Measurements from ENCODE around the gene PCNX1. TPM values are rescaled to one million over a fixed set of nuclear protein-coding genes. Genes with fewer than 3 reads are reported as not detected.
A peak's percentile ranks its signal among the peaks of the same experiment; 100 is the strongest.
"Not testable (repeated sequence)": the region's sequence is repeated elsewhere in the genome, so short reads cannot be mapped to it uniquely, and the experiment has no call there.

Gene PCNX1
- total and polyA plus RNA-seq, 4 donors: 5.7 to 41.2 (median 18.2) TPM

DNA sequence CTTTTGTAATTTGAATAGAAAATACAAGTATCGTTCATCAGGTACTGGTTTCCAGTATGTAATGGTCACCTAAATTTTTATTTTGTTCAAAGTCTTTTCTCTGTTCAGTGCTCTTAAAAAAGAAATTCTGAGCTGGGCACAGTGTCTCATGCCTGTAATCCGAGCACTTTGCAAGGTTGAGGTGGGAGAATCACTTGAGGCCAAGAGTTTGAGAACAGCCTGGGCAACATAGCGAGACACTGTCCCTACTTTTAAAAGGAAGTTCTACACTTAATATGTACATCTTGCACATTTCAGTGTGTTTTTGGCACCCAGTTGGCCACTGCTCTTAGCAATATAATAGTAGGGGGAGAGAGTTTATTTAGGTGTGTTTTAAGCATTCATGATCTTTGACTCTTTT, 27.9 kb downstream of the PCNX1 start:
- no peaks in the 10 kb centered on the region for H3K27me3 ChIP-seq (ENCODE audit: control insufficient read depth in 4 of 4, insufficient read depth in 4 of 4, low read length in 3 of 4)
- H3K9ac ChIP-seq (ENCODE audit: low read depth in 1 of 2, low read length in 2 of 2): no peak overlapping the region
- H3K4me3 ChIP-seq (ENCODE audit: low read depth in 1 of 3, low read length in 3 of 3): no peak overlapping the region
- no peaks in the 10 kb centered on the region for H3K9me3 ChIP-seq (ENCODE audit: control insufficient read depth in 4 of 4, low read length in 3 of 4)
- no peaks in the 10 kb centered on the region for H3K36me3 ChIP-seq (ENCODE audit: control insufficient read depth in 4 of 4, insufficient read depth in 3 of 4, low read depth in 1 of 4, low read length in 3 of 4)
- H3K4me1 ChIP-seq (ENCODE audit: control insufficient read depth in 4 of 4, insufficient read depth in 4 of 4, low read length in 3 of 4): peaks cover 4 to 24% (median 13%) of the 10 kb centered on the region in 4 donors
- 48% methylated on average over 3 of the region's 3 CpGs for WGBS
- DNase-seq (ENCODE audit: low spot score): no peak
- TF ChIP-seq CTCF (IDR thresholded peaks at IDR 0.05; ENCODE audit: low read depth, low read length, missing input control): no peak
- no peak for TF ChIP-seq NR2F2 (IDR thresholded peaks at IDR 0.05)
- no peak for TF ChIP-seq TAF1 (conservative IDR thresholded peaks at IDR 0.05)
- TF ChIP-seq SP1 (IDR thresholded peaks at IDR 0.05): no peak
- no peak for TF ChIP-seq JUND (IDR thresholded peaks at IDR 0.05)
- TF ChIP-seq, protein P1, sequence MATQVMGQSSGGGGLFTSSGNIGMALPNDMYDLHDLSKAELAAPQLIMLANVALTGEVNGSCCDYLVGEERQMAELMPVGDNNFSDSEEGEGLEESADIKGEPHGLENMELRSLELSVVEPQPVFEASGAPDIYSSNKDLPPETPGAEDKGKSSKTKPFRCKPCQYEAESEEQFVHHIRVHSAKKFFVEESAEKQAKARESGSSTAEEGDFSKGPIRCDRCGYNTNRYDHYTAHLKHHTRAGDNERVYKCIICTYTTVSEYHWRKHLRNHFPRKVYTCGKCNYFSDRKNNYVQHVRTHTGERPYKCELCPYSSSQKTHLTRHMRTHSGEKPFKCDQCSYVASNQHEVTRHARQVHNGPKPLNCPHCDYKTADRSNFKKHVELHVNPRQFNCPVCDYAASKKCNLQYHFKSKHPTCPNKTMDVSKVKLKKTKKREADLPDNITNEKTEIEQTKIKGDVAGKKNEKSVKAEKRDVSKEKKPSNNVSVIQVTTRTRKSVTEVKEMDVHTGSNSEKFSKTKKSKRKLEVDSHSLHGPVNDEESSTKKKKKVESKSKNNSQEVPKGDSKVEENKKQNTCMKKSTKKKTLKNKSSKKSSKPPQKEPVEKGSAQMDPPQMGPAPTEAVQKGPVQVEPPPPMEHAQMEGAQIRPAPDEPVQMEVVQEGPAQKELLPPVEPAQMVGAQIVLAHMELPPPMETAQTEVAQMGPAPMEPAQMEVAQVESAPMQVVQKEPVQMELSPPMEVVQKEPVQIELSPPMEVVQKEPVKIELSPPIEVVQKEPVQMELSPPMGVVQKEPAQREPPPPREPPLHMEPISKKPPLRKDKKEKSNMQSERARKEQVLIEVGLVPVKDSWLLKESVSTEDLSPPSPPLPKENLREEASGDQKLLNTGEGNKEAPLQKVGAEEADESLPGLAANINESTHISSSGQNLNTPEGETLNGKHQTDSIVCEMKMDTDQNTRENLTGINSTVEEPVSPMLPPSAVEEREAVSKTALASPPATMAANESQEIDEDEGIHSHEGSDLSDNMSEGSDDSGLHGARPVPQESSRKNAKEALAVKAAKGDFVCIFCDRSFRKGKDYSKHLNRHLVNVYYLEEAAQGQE (IDR thresholded peaks at IDR 0.05): no peak
- TF ChIP-seq MAX (IDR thresholded peaks at IDR 0.05): no peak
- TF ChIP-seq EGR1 (IDR thresholded peaks at IDR 0.05; ENCODE audit: low read depth in 2 of 2): no peak
- no peak for TF ChIP-seq YY1 (IDR thresholded peaks at IDR 0.05)
- TF ChIP-seq ATF3 (IDR thresholded peaks at IDR 0.05): no peak
- no peak for TF ChIP-seq GABPA (IDR thresholded peaks at IDR 0.05 in 1 of 2, conservative IDR thresholded peaks at IDR 0.05 in 1 of 2)
- TF ChIP-seq HNF4A (conservative IDR thresholded peaks at IDR 0.05): no peak
- no peak for TF ChIP-seq RAD21 (IDR thresholded peaks at IDR 0.05)
- TF ChIP-seq, protein P2, sequence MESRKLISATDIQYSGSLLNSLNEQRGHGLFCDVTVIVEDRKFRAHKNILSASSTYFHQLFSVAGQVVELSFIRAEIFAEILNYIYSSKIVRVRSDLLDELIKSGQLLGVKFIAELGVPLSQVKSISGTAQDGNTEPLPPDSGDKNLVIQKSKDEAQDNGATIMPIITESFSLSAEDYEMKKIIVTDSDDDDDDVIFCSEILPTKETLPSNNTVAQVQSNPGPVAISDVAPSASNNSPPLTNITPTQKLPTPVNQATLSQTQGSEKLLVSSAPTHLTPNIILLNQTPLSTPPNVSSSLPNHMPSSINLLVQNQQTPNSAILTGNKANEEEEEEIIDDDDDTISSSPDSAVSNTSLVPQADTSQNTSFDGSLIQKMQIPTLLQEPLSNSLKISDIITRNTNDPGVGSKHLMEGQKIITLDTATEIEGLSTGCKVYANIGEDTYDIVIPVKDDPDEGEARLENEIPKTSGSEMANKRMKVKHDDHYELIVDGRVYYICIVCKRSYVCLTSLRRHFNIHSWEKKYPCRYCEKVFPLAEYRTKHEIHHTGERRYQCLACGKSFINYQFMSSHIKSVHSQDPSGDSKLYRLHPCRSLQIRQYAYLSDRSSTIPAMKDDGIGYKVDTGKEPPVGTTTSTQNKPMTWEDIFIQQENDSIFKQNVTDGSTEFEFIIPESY (IDR thresholded peaks at IDR 0.05): no peak
- no peak for TF ChIP-seq FOXA2 (IDR thresholded peaks at IDR 0.05)
- TF ChIP-seq HNF4G (IDR thresholded peaks at IDR 0.05): no peak
- TF ChIP-seq FOXA1 (IDR thresholded peaks at IDR 0.05): no peak
- TF ChIP-seq RXRA (IDR thresholded peaks at IDR 0.05): no peak
- H3K27ac ChIP-seq (ENCODE audit: low read depth in 1 of 2, low read length in 2 of 2): peak overlapping the region; percentile 48 to 54

GRCh38 chr14:70939693-70940092, 32.4 kb downstream of the PCNX1 start:
- not testable (repeated sequence) for H3K27me3 ChIP-seq (ENCODE audit: control insufficient read depth in 4 of 4, insufficient read depth in 4 of 4, low read length in 3 of 4); H3K9me3 ChIP-seq (ENCODE audit: control insufficient read depth in 4 of 4, low read length in 3 of 4); DNase-seq (ENCODE audit: low spot score); H3K27ac ChIP-seq (ENCODE audit: low read depth in 1 of 2, low read length in 2 of 2); H3K4me1 ChIP-seq (ENCODE audit: control insufficient read depth in 4 of 4, insufficient read depth in 4 of 4, low read length in 3 of 4); H3K4me3 ChIP-seq (ENCODE audit: low read depth in 1 of 3, low read length in 3 of 3); H3K36me3 ChIP-seq (ENCODE audit: control insufficient read depth in 4 of 4, insufficient read depth in 3 of 4, low read depth in 1 of 4, low read length in 3 of 4); H3K9ac ChIP-seq (ENCODE audit: low read depth in 1 of 2, low read length in 2 of 2)
- WGBS: 85% methylated on average over 3 of the region's 4 CpGs

DNA sequence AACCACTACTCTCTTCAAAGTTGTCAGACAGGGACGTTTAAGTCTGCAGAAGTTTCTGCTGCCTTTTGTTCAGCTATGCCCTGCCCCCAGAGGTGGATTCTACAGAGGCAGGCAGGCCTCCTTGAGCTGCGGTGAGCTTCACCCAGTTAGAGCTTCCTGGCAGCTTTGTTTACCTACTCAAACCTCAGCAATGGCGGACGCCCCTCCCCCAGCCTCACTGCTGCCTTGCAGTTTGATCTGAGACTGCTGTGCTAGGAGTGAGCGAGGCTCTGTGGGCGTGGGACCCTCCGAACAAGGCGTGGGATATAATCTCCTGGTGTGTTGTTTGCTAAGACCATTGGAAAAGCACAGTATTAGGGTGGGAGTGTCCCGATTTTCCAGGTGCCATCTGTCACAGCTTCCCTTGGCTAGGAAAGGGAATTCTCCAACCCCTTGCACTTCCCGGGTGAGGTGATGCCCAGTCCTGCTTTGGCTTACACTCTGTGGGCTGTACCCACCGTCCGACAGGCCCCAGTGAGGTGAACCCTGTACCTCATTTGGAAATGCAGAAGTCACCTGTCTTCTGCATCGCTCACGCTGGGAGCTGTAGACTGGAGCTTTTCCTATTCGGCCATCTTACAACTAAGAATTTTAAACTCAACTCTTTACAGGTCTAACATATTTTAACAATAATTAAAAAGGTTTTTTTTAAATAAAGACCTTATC, 34.5 kb downstream of the PCNX1 start:
- WGBS: 86% methylated on average over 15 of the region's 15 CpGs
- H3K4me3 ChIP-seq (ENCODE audit: low read depth in 1 of 3, low read length in 3 of 3); H3K27ac ChIP-seq (ENCODE audit: low read depth in 1 of 2, low read length in 2 of 2); H3K4me1 ChIP-seq (ENCODE audit: control insufficient read depth in 4 of 4, insufficient read depth in 4 of 4, low read length in 3 of 4); H3K9ac ChIP-seq (ENCODE audit: low read depth in 1 of 2, low read length in 2 of 2); H3K27me3 ChIP-seq (ENCODE audit: control insufficient read depth in 4 of 4, insufficient read depth in 4 of 4, low read length in 3 of 4); DNase-seq (ENCODE audit: low spot score); H3K9me3 ChIP-seq (ENCODE audit: control insufficient read depth in 4 of 4, low read length in 3 of 4); H3K36me3 ChIP-seq (ENCODE audit: control insufficient read depth in 4 of 4, insufficient read depth in 3 of 4, low read depth in 1 of 4, low read length in 3 of 4): not testable (repeated sequence)

All from liver (tissue), 9 donors.